HEK293 (cell line): ENCODE data around the gene POLR3E.
A peak's percentile ranks its signal among the peaks of the same experiment; 100 is the strongest.

Experiments
- INSM2 ChIP-seq: fragments of 450-650 bp; formaldehyde crosslinking; IDR thresholded peaks from 2 replicates; pipeline ENCODE4 v1.5.1; 2016; ENCODE audit warnings: missing biosample characterization, missing genetic modification characterization
- KLF8 ChIP-seq: fragments of 450-650 bp; formaldehyde crosslinking; IDR thresholded peaks from 2 replicates; pipeline ENCODE4 v1.5.1; 2016; ENCODE audit warnings: missing biosample characterization, missing genetic modification characterization
- KLF9 ChIP-seq: fragments of 450-650 bp; formaldehyde crosslinking; IDR thresholded peaks from 2 replicates; pipeline ENCODE4 v1.5.1; 2016; ENCODE audit warnings: missing biosample characterization, missing genetic modification characterization, low read depth
- OSR2 ChIP-seq: fragments of 450-650 bp; formaldehyde crosslinking; IDR thresholded peaks from 2 replicates; pipeline ENCODE4 v1.5.1; 2016; ENCODE audit warnings: missing biosample characterization, missing genetic modification characterization
- PRDM2 ChIP-seq: fragments of 450-650 bp; formaldehyde crosslinking; IDR thresholded peaks from 2 replicates; pipeline ENCODE4 v1.5.1; 2016; ENCODE audit warnings: missing biosample characterization, missing genetic modification characterization, borderline replicate concordance
- PRDM6 ChIP-seq: fragments of 450-650 bp; formaldehyde crosslinking; IDR thresholded peaks from 2 replicates; pipeline ENCODE4 v1.5.1; 2017; ENCODE audit warnings: missing biosample characterization, missing genetic modification characterization
- WT1 ChIP-seq: fragments of 450-650 bp; formaldehyde crosslinking; IDR thresholded peaks from 2 replicates; pipeline ENCODE4 v1.5.1; 2016; ENCODE audit warnings: missing biosample characterization, missing genetic modification characterization
- YY1 ChIP-seq: fragments of 450-650 bp; formaldehyde crosslinking; IDR thresholded peaks from 2 replicates; pipeline ENCODE4 v1.5.1; 2018; ENCODE audit warnings: missing biosample characterization, missing genetic modification characterization
- YY2 ChIP-seq: fragments of 450-650 bp; formaldehyde crosslinking; IDR thresholded peaks from 2 replicates; pipeline ENCODE4 v1.5.1; 2016; ENCODE audit warnings: missing biosample characterization, missing genetic modification characterization
- ZNF10 ChIP-seq: fragments of 450-650 bp; formaldehyde crosslinking; IDR thresholded peaks from 2 replicates; pipeline ENCODE4 v1.5.1; 2017; ENCODE audit warnings: missing biosample characterization, missing genetic modification characterization
- ZNF146 ChIP-seq: fragments of 450-650 bp; formaldehyde crosslinking; IDR thresholded peaks from 2 replicates; pipeline ENCODE4 v1.5.1; 2016; ENCODE audit warnings: missing biosample characterization, missing genetic modification characterization
- ZNF362 ChIP-seq: fragments of 450-650 bp; formaldehyde crosslinking; IDR thresholded peaks from 2 replicates; pipeline ENCODE4 v1.5.1; 2016; ENCODE audit warnings: missing biosample characterization, missing genetic modification characterization
- ZNF366 ChIP-seq: fragments of 450-650 bp; formaldehyde crosslinking; conservative IDR thresholded peaks from 2 replicates; pipeline ENCODE4 v1.5.1; 2016; ENCODE audit warnings: missing biosample characterization, missing genetic modification characterization
- ZNF416 ChIP-seq: fragments of 450-650 bp; formaldehyde crosslinking; IDR thresholded peaks from 2 replicates; pipeline ENCODE4 v1.5.1; 2016; ENCODE audit warnings: missing biosample characterization, missing genetic modification characterization
- ZNF518A ChIP-seq: fragments of 450-650 bp; formaldehyde crosslinking; conservative IDR thresholded peaks from 2 replicates; pipeline ENCODE4 v1.5.1; 2016; ENCODE audit warnings: low read depth, missing biosample characterization, missing genetic modification characterization
- ZNF549 ChIP-seq: fragments of 450-650 bp; IDR thresholded peaks from 2 replicates; pipeline ENCODE4 v1.5.1; 2018; ENCODE audit warnings: missing biosample characterization, missing genetic modification characterization, mild to moderate bottlenecking, inconsistent platforms, moderate library complexity
- ZNF560 ChIP-seq: fragments of 450-650 bp; formaldehyde crosslinking; IDR thresholded peaks from 2 replicates; pipeline ENCODE4 v1.5.1; 2017; ENCODE audit warnings: missing biosample characterization, missing genetic modification characterization, borderline replicate concordance
- ZNF645 ChIP-seq: fragments of 450-650 bp; formaldehyde crosslinking; IDR thresholded peaks from 2 replicates; pipeline ENCODE4; 2016; ENCODE audit warnings: missing biosample characterization, missing genetic modification characterization
- ZNF830 ChIP-seq: fragments of 450-650 bp; IDR thresholded peaks from 2 replicates; pipeline ENCODE4 v1.5.0; 2018; ENCODE audit warnings: missing biosample characterization, missing genetic modification characterization, low read depth, mild to moderate bottlenecking, moderate library complexity
- ZSCAN16 ChIP-seq: fragments of 450-650 bp; formaldehyde crosslinking; IDR thresholded peaks from 2 replicates; pipeline ENCODE4 v1.5.1; 2016; ENCODE audit warnings: missing biosample characterization, missing genetic modification characterization
- ZSCAN18 ChIP-seq: fragments of 450-650 bp; formaldehyde crosslinking; IDR thresholded peaks from 2 replicates; pipeline ENCODE4 v1.5.1; 2016; ENCODE audit warnings: missing biosample characterization, missing genetic modification characterization

Gene POLR3E

GRCh38 chr16:22369221-22369811 is 72.1 kb downstream of the POLR3E start (continued):
- TF ChIP-seq ZNF518A (tag by site-specific recombination): peak; percentile 43; the same call in 1 of the 2 replicates
- no peak for TF ChIP-seq WT1 (tag by site-specific recombination)
- no peak for TF ChIP-seq YY2
- TF ChIP-seq ZNF645: no peak
- no peak for TF ChIP-seq ZSCAN16 (tag by site-specific recombination)
- no peak for TF ChIP-seq ZNF830 (tag by site-specific recombination)
- TF ChIP-seq OSR2 (tag by site-specific recombination): peak; percentile 40; the same call in 1 of the 2 replicates
- no peak for TF ChIP-seq INSM2 (tag by site-specific recombination)
- peak; percentile 34 for TF ChIP-seq ZNF366 (tag by site-specific recombination)
- TF ChIP-seq KLF8 (tag by site-specific recombination): no peak
- no peak for TF ChIP-seq PRDM2
- no peak for TF ChIP-seq ZNF549 (tag by site-specific recombination)
- no peak for TF ChIP-seq ZNF362 (tag by site-specific recombination)
- TF ChIP-seq ZNF560 (tag by site-specific recombination): no peak
- no peak for TF ChIP-seq ZNF416 (tag by site-specific recombination)
- TF ChIP-seq ZNF10 (tag by site-specific recombination): no peak
- TF ChIP-seq YY1 (tag by site-specific recombination): no peak
- TF ChIP-seq ZNF146 (tag by site-specific recombination): no peak
- TF ChIP-seq ZSCAN18 (tag by site-specific recombination): no peak
- TF ChIP-seq PRDM6 (tag by site-specific recombination): peak; percentile 78
- no peak for TF ChIP-seq KLF9
